ENCODE data around the gene SLC25A13. TPM values are rescaled to one million over a fixed set of nuclear protein-coding genes. Genes with fewer than 3 reads are reported as not detected.
"Not testable (repeated sequence)": the region's sequence is repeated elsewhere in the genome, so short reads cannot be mapped to it uniquely, and the experiment has no call there.

Gene SLC25A13
- total RNA-seq, 1 donor from 2014 or later = 55.8 TPM

GRCh38 chr7:96169439-96169838, 152.5 kb downstream of the SLC25A13 start:
- DNase-seq (ENCODE audit: extremely low spot score, unreplicated experiment) = no peak

GRCh38 chr7:96167424-96167823, 154.5 kb downstream of the SLC25A13 start:
- Mint-ChIP-seq H3K27me3 (no peaks in the 10 kb centered on the region), H3K4me3 (no peak overlapping the region), H3K36me3 (peaks cover 10% of the 10 kb centered on the region), H3K9me3 (no peaks in the 10 kb centered on the region), H3K27ac (no peak overlapping the region), H3K4me1 (ENCODE audit: unreplicated experiment) (no peaks in the 10 kb centered on the region)
- no peak for TF ChIP-seq CTCF (conservative IDR thresholded peaks at IDR 0.05)
- DNase-seq (ENCODE audit: extremely low spot score, unreplicated experiment) = no peak

More at GRCh38 chr7:96169439-96169838, 152.5 kb downstream of the SLC25A13 start:
- no peak overlapping the region for H3K27ac Mint-ChIP-seq
- no peaks in the 10 kb centered on the region for H3K27me3 Mint-ChIP-seq
- TF ChIP-seq CTCF (conservative IDR thresholded peaks at IDR 0.05) = no peak
- peaks cover 7% of the 10 kb centered on the region for H3K36me3 Mint-ChIP-seq
- no peaks in the 10 kb centered on the region for H3K9me3 Mint-ChIP-seq
- no peak overlapping the region for H3K4me3 Mint-ChIP-seq
- peaks cover 1% of the 10 kb centered on the region for H3K4me1 Mint-ChIP-seq (ENCODE audit: unreplicated experiment)

- no peak overlapping the region for H3K27ac Mint-ChIP-seq
- no peak overlapping the region for H3K4me3 Mint-ChIP-seq
- H3K36me3 Mint-ChIP-seq = peaks cover 20% of the 10 kb centered on the region
- DNase-seq (ENCODE audit: extremely low spot score, unreplicated experiment) = no peak
- H3K27me3 Mint-ChIP-seq = no peaks in the 10 kb centered on the region
- no peaks in the 10 kb centered on the region for H3K9me3 Mint-ChIP-seq
- no peak for TF ChIP-seq CTCF (conservative IDR thresholded peaks at IDR 0.05)
- no peaks in the 10 kb centered on the region for H3K4me1 Mint-ChIP-seq (ENCODE audit: unreplicated experiment)
Measured at GRCh38 chr7:96161897-96162296, 160.0 kb downstream of the SLC25A13 start.

GRCh38 chr7:96157856-96158255, 164.0 kb downstream of the SLC25A13 start:
- Mint-ChIP-seq H3K27ac (no peak overlapping the region), H3K4me3 (no peak overlapping the region)

GRCh38 chr7:96154506-96154905, 167.4 kb downstream of the SLC25A13 start:
- DNase-seq (ENCODE audit: extremely low spot score, unreplicated experiment); H3K27ac Mint-ChIP-seq; H3K4me1 Mint-ChIP-seq (ENCODE audit: unreplicated experiment); H3K9me3 Mint-ChIP-seq; H3K4me3 Mint-ChIP-seq; H3K27me3 Mint-ChIP-seq: not testable (repeated sequence)
- peaks cover 27% of the 10 kb centered on the region for H3K36me3 Mint-ChIP-seq

More at GRCh38 chr7:96157856-96158255, 164.0 kb downstream of the SLC25A13 start:
- DNase-seq (ENCODE audit: extremely low spot score, unreplicated experiment) = no peak
- Mint-ChIP-seq H3K27me3 (no peaks in the 10 kb centered on the region), H3K9me3 (no peaks in the 10 kb centered on the region), H3K36me3 (peaks cover 16% of the 10 kb centered on the region), H3K4me1 (ENCODE audit: unreplicated experiment) (no peaks in the 10 kb centered on the region)
- TF ChIP-seq CTCF (conservative IDR thresholded peaks at IDR 0.05) = no peak

- no peaks in the 10 kb centered on the region for H3K9me3 Mint-ChIP-seq
- peaks cover 24% of the 10 kb centered on the region for H3K36me3 Mint-ChIP-seq
- no peak for DNase-seq (ENCODE audit: extremely low spot score, unreplicated experiment)
- H3K4me1 Mint-ChIP-seq (ENCODE audit: unreplicated experiment) = no peaks in the 10 kb centered on the region
- H3K4me3 Mint-ChIP-seq = no peak overlapping the region
- no peak overlapping the region for H3K27ac Mint-ChIP-seq
- H3K27me3 Mint-ChIP-seq = no peaks in the 10 kb centered on the region
- TF ChIP-seq CTCF (conservative IDR thresholded peaks at IDR 0.05) = no peak
Measured at GRCh38 chr7:96152706-96153105, 169.2 kb downstream of the SLC25A13 start.
